Epithelial cell of proximal tubule (primary cell): ENCODE results near the gene PEPD. TPM values are rescaled to one million over a fixed set of nuclear protein-coding genes. Genes with fewer than 3 reads are reported as not detected.

Experiments used
- DNase-seq: peaks from one replicate; pipeline ENCODE4 v3.0.0-alpha.2; 2011; ENCODE audit warnings: low read depth
- H3K4me3 ChIP-seq: 2 replicates; pipeline ENCODE4 v1.5.1; 2011; ENCODE audit warnings: low read depth, mild to moderate bottlenecking, low read length
- CTCF ChIP-seq: conservative IDR thresholded peaks from 2 replicates; pipeline ENCODE4 v1.5.1; 2012; ENCODE audit warnings: low read depth, mild to moderate bottlenecking, low read length
- total RNA-seq: library from RNA; depleted of rRNA; stranded (reverse); fragments of >200 nt; gene quantifications from 2 replicates; pipeline ENCODE4 v1.2.3, GENCODE V29; 2015

The PEPD gene
- total RNA-seq, 1 donor from 2014 or later = 56.7 TPM

- no peak overlapping the region for H3K4me3 ChIP-seq
- no peak for DNase-seq
- no peak for TF ChIP-seq CTCF
These were observed 70.9 kb downstream of the PEPD start for GRCh38 chr19:33450689-33451088.

- DNase-seq = no peak
- TF ChIP-seq CTCF = no peak
- no peak overlapping the region for H3K4me3 ChIP-seq
These were observed 71.8 kb downstream of the PEPD start for GRCh38 chr19:33449799-33450198.

- no peak overlapping the region for H3K4me3 ChIP-seq
- no peak for DNase-seq
- TF ChIP-seq CTCF = no peak
These were observed 73.5 kb downstream of the PEPD start for GRCh38 chr19:33448159-33448516.

GRCh38 chr19:33447336-33448158 lies 74.0 kb downstream of the PEPD start:
- no peak for DNase-seq
- TF ChIP-seq CTCF = no peak
- H3K4me3 ChIP-seq = no peak overlapping the region

- no peak for DNase-seq
- no peak overlapping the region for H3K4me3 ChIP-seq
- TF ChIP-seq CTCF = no peak
These were observed 75.0 kb downstream of the PEPD start for GRCh38 chr19:33446330-33447293.

- no peak for TF ChIP-seq CTCF
- no peak overlapping the region for H3K4me3 ChIP-seq
- no peak for DNase-seq
These were observed 75.9 kb downstream of the PEPD start for GRCh38 chr19:33445442-33446329.
